HFF-Myc (cell line): Measurements from ENCODE around the gene CCDC92.
A peak's percentile ranks its signal among the peaks of the same experiment; 100 is the strongest.
"Not testable (repeated sequence)": the region's sequence is repeated elsewhere in the genome, so short reads cannot be mapped to it uniquely, and the experiment has no call there.

ENCODE experiments used
- DNase-seq: peaks from one replicate; pipeline ENCODE4 v3.0.0-alpha.2; 2011; ENCODE audit warnings: low read depth; ENCODE audit errors: extremely low read depth
- H3K4me3 ChIP-seq: replicated peaks from 2 replicates; pipeline ENCODE4 v1.5.1; 2011; ENCODE audit warnings: low read depth, mild to moderate bottlenecking, control low read depth, low read length
- TF ChIP-seq, protein P1 (sequence below): IDR thresholded peaks from 2 replicates; pipeline ENCODE4 v1.5.1; 2012; ENCODE audit warnings: mild to moderate bottlenecking, low read depth, low read length, control low read depth; ENCODE audit errors: missing control alignments

CCDC92 gene

GRCh38 chr12:123923038-123923437, 49.6 kb downstream of the CCDC92 start:
- no peak for DNase-seq

DNA sequence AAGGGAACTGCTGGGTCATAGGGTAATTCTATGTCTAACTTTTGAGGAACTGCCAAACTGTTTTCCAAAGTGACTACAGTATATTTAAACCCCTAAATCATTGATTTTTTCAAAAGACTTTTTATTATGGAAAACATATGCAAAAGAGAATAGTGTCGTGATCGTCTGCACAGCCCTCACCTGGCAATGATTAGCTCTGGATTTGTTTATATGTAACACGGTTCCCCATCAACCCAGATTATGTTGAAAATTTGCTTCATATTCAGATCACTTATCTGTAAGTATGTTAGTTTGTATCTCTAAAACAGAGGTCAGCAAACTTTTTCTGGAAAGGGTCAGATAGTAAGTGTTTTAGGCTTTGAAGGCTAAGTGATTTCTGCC, 52.7 kb downstream of the CCDC92 start:
- TF ChIP-seq, protein P1, sequence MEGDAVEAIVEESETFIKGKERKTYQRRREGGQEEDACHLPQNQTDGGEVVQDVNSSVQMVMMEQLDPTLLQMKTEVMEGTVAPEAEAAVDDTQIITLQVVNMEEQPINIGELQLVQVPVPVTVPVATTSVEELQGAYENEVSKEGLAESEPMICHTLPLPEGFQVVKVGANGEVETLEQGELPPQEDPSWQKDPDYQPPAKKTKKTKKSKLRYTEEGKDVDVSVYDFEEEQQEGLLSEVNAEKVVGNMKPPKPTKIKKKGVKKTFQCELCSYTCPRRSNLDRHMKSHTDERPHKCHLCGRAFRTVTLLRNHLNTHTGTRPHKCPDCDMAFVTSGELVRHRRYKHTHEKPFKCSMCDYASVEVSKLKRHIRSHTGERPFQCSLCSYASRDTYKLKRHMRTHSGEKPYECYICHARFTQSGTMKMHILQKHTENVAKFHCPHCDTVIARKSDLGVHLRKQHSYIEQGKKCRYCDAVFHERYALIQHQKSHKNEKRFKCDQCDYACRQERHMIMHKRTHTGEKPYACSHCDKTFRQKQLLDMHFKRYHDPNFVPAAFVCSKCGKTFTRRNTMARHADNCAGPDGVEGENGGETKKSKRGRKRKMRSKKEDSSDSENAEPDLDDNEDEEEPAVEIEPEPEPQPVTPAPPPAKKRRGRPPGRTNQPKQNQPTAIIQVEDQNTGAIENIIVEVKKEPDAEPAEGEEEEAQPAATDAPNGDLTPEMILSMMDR: no peak
- peak; percentile 38 for DNase-seq

More at GRCh38 chr12:123923038-123923437, 49.6 kb downstream of the CCDC92 start:
- TF ChIP-seq, protein P1: no peak
- no peak overlapping the region for H3K4me3 ChIP-seq

GRCh38 chr12:123917337-123917850, 55.2 kb downstream of the CCDC92 start:
- no peak for DNase-seq
- no peak overlapping the region for H3K4me3 ChIP-seq
- TF ChIP-seq, protein P1: no peak

More for the DNA sequence above, 52.7 kb downstream of the CCDC92 start:
- no peak overlapping the region for H3K4me3 ChIP-seq

- H3K4me3 ChIP-seq: no peak overlapping the region
- peak; percentile 49 for DNase-seq
- TF ChIP-seq, protein P1: no peak
Observed at GRCh38 chr12:123916729-123917128, 55.9 kb downstream of the CCDC92 start.

GRCh38 chr12:123914726-123915333, 57.8 kb downstream of the CCDC92 start:
- no peak overlapping the region for H3K4me3 ChIP-seq
- no peak for DNase-seq
- TF ChIP-seq, protein P1: no peak

DNA sequence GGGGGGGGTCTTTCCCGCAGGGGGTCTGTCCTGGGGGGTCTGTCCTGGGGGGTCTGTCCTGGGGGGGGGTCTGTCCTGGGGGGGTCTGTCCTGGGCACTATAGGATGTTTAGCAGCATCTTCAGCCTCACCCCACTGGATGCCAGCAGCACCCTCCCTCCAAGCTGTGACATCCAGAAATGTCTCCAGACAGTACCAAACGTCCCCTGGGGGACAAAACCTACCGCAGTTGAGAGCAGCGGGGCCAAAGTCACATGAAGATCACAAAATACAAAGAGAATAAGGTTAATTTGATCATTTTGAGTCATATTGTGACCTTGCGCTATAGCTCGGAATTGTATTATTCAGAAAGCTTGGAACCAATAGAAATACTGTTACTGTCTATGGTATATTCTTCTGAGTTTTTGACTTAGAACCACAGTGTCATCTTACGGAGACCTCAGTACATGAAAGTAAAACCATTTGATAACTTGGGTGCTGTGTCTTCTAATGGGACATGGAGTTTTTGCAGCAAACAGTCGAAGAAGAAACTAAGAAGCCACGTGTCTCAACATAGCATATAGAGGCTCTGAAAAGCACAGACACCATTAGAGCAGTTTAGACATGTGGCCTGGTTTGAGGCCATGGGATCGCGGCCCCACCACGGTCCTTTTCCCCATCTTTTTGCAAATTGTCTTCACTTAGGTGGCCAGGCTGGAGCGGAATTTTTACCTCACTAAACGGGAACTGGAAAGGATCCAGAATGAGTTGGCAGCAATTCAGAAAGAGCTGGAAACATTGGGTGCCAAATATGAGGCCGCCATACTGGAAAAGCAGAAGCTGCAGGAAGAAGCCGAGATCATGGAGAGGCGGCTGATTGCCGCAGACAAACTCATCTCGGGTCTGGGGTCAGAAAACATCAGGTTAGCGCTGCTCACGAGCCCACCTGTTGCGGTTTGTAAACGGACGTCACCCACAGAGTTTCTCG, 59.9 kb downstream of the CCDC92 start:
- TF ChIP-seq, protein P1: no peak
- H3K4me3 ChIP-seq: no peak overlapping the region

GRCh38 chr12:123911672-123912409, 60.8 kb downstream of the CCDC92 start:
- not testable (repeated sequence) for H3K4me3 ChIP-seq, DNase-seq

More for the DNA sequence above, 59.9 kb downstream of the CCDC92 start:
- no peak for DNase-seq
